NCI-H2081 (cell line): ENCODE data around the gene HCN2.

ENCODE experiments used
- DNase-seq, 2 experiments: peaks; one replicate each; lab custom pipeline; 2025; lab: John Stamatoyannopoulos, UW

Gene HCN2

GRCh38 chr19:640606-641189 is 51.0 kb downstream of the HCN2 start:
- DNase-seq, result no peak

- no peak for DNase-seq
Observed at GRCh38 chr19:641702-642101, 52.0 kb downstream of the HCN2 start.

- no peak for DNase-seq
Observed at GRCh38 chr19:642767-643727, 53.4 kb downstream of the HCN2 start.

GRCh38 chr19:643736-644135 is 54.1 kb downstream of the HCN2 start:
- no peak for DNase-seq

DNA sequence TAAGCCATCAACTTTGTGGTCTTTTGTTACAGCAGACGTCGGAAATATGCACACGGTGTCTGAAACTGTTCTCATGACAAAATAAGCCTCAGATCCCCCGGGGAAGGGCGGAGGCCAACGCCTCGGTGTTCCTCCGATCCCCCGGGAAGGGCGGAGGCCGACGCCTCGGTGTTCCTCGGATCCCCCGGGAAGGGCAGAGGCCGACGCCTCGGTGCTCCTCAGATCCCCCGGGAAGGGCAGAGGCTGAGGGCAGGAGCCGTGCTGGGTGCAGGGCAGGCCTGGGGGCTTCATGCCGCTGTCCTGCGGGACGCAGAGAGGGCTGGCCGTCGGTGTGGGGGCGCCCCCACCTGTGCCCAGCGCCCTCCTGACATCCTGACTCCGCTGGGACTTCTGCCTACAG is 54.7 kb downstream of the HCN2 start:
- no peak for DNase-seq

DNA sequence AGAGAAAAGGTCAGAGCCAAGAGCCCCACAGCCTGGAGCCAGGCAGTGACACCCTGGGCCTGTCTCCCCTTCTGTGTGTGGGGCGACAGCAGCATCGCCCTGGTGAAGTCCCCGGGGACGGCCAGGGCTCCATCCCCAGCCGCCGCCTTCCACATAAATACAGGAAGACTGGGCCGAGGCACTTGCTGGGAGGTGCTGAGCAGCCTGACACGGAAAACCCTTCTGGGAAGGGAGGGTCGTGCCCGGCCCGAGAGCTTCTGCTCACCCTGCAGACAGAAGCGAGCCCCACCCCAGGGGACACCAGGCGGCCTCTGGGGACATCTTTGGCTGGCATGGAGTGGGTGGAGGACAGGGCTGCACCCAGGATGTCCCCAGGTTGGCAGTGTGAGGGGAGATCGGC is 55.1 kb downstream of the HCN2 start:
- DNase-seq, result no peak

DNA sequence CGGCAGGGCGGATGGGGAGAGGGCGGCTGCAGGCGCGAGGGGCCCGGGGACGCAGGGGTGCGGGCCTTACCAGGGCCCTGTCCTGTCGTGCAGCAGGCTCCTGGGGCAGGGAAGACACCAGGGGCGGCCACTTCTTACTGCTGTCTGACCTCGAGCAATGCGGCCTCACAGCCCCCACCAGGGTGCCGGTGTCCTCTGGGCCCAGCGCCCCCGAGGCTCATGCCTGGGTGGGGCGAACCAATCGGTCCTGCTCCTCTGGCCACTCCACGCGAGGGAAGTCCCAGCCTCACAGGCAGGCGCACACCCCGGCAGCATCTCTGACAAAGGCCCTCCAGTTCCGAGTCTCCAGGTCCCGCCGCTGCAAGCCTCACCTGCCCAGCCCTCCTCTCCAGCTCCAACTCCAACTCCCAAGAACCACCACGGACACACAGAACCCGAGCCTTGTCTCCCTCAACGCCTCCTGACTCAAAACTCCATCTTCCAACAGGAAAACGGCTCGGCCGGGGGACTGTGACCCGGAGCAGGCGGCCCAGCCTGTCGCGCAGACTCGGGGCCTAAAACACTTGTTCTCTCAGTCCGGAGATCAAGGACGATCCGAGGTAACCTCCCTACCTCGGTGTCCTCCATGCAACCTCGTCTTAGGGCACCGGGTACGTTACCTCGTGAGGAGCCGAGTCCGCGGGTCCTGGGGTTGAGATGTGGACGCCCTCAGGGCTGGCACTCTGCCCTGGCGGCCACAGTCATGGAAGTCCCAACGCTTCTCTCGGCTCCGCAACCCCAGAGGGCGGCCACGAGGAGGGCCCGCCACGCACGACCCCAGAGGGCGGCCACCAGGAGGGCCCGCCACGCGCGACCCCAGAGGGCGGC is 56.5 kb downstream of the HCN2 start:
- no peak for DNase-seq

GRCh38 chr19:646779-647565 is 57.3 kb downstream of the HCN2 start:
- DNase-seq, result no peak

- DNase-seq, result no peak
Observed at GRCh38 chr19:647566-648284, 58.0 kb downstream of the HCN2 start.

DNA sequence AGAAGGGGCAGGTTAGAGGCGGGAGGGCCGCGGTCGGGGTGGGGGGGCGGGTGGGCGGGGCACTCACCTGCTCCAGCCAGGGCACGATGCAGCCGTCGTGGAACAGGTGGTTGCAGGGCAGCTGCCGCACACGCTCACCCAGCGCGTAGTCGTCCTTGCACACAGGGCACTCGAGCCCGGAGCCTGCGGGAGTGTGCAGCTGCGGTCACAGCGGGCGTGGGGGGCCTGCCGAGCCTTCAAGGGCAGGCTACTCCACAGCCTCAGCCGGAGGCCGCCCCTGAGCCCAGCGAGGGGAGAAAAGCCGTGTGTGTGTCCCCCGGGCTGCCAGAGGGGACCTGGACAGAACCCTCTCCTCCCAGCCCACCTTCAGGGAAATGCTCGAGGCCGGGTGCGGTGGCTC is 58.6 kb downstream of the HCN2 start:
- DNase-seq, result no peak

DNA sequence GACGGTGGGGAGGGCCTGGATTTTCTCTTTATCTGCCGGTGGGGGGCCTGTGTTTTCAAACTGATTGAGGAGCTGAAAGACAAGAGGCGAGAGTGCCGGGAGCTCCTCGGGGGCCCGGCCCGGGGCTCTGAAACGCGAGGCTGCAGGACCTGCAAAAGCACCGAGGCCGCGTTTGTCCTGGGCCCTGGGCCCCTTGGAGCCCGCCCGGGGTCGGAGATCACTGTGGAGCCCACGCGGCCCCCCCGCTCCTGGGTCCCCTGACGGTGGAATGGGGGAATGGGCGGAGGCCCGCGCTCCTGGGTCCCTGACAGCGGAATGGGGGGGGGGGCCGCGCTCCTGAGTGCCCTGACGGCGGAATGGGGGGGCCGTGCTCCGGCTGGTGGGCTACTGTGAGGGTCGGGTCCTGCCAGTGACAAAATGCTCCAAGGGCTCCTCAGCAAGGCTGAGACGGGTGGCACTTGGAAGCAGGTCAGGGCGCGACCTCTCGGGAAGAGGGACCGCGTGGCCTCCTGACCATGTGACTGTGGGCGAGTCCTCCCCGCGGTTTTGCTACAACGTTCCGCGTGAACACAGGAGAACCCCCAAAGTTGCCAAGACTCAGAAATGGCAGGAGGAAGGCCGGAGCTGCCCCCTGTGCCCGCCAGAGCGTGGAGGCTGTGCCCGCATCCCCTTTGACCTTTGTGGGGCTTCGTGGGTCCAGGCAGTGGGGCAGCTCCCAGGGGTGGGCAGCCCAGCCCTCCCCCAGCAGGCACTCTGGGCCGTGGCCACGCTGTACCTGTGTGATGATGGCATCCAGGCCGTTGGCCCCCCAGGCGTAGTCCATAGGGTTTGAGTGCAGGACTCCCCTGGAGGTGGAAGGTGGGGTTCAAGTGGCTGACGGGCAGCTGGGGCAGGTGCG is 59.5 kb downstream of the HCN2 start:
- no peak for DNase-seq

GRCh38 chr19:650121-650520 is 60.4 kb downstream of the HCN2 start:
- DNase-seq, result no peak

DNA sequence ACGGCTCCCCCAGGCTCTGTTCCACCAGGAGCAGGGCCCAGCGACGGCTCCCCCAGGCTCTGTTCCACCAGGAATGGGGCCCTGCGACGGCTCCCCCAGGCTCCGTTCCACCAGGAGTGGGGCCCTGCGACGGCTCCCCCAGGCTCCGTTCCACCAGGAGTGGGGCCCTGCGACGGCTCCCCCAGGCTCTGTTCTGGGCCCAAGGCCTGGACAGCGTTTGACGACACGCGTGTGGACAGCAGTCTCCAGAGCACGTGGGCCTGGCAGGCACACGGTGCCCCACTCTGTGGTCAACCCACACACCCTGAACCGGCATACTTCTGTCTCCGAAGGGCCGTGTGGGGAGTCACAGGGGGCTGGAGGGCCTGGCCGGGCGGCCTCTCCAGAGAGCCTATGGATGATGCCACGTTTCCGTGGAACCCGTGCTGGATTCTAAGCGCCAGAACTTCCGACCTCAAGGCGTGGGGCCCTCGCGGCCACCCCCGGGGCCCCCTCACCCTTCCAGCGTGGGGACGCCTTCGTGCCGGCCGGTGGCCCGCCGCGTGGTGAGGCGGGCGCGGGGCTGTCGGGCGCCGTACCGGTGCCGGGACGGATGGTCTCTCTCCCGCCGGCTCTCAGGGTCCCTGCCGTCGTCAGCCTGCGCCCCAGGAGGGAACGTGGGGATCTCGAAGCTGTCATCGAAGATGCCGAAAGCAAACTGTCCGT is 61.6 kb downstream of the HCN2 start:
- DNase-seq, result no peak

GRCh38 chr19:651991-652390 is 62.3 kb downstream of the HCN2 start:
- no peak for DNase-seq

DNA sequence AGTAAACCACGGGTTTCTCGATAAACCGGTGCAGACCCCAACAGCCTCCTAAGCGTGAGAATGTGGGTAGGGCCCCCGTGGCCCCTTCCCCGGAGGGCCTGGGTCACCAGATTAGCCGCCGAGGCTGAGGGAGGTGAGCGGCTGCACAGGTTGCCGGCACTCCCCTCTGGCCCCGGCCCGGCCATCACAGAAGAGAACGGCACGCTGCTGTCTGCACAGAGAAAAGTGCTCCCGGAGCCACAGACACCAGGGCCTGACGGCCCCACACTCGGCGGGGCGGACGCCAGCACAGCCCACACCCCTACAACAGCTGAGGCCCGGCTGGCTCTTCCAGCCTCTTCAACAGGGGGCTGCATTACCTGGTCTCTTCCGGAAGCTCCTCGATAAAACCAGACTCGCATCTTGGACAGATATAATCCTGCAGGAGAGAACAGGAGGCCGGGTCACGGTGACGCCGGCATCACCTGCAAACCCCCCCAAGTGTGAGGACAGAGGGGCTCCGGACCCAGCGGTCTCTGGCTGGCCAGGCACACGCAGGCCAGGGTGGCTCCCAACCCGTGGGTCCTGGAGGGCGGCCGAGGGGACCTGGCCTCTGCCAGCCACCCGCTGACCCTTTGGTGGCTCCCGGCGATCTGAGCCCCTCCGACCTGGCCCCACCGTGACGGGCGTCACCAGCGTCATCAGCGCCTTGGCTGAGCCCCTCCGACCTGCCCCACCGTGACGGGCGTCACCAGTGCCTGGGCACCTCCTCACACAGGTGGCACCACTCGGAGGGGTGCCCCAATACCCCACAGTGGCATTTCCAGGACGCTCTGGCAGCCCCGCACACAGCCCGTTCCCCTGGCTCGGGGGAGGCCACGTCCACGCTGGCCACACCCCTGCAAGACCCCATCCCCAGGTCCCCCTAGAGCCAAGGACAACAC is 63.0 kb downstream of the HCN2 start:
- DNase-seq, result no peak

- DNase-seq, result no peak
Observed at GRCh38 chr19:653425-653824, 63.7 kb downstream of the HCN2 start.

DNA sequence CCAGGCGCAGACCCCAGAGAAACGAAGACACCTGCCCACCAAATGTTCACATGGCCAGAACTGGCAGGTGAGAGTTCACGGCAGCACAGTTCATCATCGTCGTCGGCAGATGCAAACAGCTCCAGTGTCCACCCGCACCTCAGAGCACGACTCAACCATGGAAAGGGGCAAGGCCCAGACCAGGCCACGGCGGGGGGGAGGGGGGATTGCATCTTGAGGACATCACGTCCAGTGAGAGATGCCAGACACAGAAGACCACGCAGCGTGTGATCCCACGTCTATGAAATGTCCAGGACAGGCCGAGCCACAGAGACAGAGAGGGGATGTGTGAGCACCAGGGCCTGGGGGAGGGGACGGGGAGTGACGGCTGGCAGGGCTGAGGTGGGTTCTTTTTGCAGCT is 66.0 kb downstream of the HCN2 start:
- DNase-seq, result no peak
